Stimulated activated CD8-positive, alpha-beta memory T cell treated with anti-CD3 and anti-CD28 coated beads, Interleukin-15, amount 100 ng/mL, for 1 hour (primary cell): ENCODE results near the gene FRAT2.

Experiments used
- DNase-seq: peaks from one replicate; pipeline ENCODE4 v3.0.0-alpha.2; 2020; ENCODE audit warnings: low read depth

The FRAT2 gene

DNA sequence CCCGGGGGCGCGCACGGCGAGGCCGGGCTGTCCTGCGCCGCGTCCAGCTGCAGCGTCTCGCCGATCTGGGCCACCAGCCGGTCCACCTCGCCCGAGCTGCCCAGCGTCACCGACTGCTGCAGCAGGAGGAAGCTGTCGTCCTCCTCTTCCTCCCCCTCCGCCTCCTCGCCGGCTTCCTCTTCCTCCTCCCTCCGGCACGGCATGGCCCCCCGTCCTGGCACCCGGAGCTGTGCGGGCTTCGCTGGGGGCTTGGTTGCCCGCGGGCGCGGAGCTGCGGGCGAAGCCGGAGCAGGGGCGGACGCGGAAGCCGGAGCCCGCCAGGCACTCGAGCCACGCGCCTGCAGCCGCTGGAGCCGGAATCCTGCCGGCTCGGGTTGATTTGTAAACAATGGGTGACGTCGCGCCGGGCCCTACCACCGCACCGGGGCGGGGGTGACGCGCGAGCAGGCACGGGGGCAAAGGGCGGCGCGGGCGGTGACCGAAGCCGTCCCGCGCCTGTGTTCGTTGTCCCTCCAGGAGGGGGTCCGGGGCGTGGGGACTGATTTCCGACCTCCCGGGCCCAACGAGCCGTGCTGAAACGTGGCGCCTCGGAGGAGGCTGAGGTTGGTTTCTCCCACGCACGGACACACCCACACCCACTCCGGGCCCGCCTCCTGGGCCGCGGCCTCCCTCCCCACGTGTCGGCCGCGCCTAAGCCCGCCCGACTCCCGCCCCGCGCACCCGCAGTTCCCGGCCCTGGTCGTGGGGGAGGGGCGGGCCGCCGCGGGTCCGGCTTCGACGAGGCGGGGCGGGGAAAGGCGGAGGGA lies at the start of gene FRAT2:
TSS of gene FRAT2 (minus strand) at position 360 of the 806 bp plus-strand sequence. CDS start at position 203, 157 bp downstream.
- peak; percentile 77 for DNase-seq

DNA sequence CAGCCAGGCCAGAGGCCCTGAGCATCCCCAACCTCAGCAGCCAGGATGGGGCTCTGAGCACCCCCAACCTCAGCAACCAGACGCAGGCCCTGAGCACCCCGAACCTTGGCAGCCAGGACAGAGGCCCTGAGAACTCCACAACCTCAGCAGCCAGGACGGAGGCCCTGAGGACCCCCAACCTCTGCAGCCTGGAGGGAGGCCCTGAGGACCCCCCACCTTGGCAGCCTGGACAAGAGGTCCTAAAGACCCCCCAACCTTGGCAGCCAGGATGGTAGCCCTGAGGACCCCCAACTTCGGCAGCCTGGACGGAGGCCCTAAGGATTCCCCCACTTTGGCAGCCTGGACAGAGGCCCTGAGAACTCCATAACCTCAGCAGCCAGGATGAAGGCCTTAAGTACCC lies 49.6 kb upstream of the FRAT2 start:
- no peak for DNase-seq

DNA sequence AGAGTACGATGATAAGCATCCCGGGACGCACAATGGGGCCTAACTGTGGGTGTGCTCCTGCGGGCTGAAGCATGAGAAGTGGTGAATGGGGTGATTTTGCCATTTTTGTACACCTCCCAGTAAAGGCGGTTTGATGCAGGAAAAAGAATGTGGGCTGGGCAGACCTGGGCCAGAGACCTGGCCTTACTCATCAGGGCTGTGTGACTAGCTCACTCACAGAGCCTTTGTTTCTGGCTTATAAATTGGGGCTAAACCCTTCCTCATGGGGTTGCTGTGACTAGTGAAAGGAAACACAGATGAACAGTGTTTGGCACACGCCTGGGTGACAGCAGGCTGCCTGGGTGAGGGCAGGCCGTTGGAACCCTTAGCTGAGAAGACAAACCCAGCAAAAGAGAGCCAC lies 48.6 kb upstream of the FRAT2 start:
- no peak for DNase-seq

DNA sequence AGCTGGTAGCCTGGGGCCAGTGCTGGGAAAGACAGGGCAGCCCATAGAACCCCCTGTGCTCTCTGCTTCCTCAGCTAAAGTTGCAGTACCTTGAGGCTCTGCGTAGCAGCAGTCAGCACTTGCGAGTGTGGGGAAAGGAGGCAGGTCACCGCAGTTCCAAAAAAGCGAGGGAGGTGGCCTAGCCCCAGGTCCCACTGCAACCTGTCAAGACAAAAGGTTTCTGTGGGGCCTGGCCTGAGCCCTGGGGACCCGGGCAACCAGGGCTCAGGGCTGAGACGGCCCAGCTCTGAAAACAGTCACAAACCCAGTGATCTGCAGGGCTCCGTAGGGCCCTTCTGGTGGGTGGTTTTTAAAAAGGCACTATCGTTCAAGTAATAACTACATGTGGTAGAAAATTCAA lies 47.1 kb upstream of the FRAT2 start:
- no peak for DNase-seq

- no peak for DNase-seq
These were observed 46.0 kb upstream of the FRAT2 start for GRCh38 chr10:97380516-97380915.

GRCh38 chr10:97378933-97379921 lies 44.7 kb upstream of the FRAT2 start:
- no peak for DNase-seq

GRCh38 chr10:97376413-97376812 lies 41.9 kb upstream of the FRAT2 start:
- no peak for DNase-seq

DNA sequence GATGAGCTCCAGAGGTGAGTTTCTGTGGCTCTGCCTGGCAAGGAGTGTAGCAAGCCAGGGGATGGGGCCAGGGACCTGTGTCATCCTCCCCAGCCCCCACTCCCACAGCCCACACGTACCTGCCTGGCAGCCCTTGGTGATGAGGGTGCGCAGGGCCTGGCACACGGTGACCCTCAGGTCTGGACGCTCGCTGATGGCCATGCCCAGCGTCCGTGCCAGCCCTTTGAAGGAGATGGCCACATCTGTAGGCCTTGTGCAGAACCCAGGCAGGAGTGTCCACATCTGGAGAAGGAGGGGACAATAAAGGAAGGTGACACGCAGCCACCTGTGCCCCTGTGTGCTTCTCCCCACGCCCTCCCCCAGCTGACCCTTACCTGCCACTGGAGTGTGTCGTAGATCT lies 38.9 kb upstream of the FRAT2 start:
- no peak for DNase-seq

GRCh38 chr10:97372233-97372875 lies 37.8 kb upstream of the FRAT2 start:
- no peak for DNase-seq

GRCh38 chr10:97371696-97372095 lies 37.2 kb upstream of the FRAT2 start:
- no peak for DNase-seq

DNA sequence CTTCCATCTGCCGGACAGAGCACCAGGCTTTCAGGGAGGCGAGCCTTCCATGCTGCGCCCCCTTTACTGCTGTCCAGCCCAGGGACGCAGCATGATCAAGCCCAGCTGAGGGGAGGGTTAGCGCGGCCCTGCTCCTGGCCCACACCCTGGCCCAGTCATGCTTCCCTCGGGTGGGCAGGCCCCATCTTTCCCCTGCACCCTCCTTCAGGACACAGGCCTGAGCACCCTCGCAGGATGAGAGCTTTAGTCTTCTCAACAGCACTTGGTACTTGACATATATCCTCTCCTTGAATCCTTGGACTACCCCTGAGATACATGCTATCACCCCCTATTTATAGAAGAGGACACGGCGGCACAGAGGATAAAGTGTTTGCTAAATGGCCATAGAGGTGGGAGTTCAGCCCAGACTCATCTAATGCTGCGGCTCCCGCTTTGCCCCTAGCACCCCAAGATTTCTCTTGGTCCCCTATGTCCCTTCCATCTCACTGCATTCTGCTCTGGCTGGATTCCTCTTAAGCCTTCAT lies 32.7 kb upstream of the FRAT2 start:
- DNase-seq, result no peak

GRCh38 chr10:97366572-97366971 lies 32.0 kb upstream of the FRAT2 start:
- DNase-seq, result no peak

DNA sequence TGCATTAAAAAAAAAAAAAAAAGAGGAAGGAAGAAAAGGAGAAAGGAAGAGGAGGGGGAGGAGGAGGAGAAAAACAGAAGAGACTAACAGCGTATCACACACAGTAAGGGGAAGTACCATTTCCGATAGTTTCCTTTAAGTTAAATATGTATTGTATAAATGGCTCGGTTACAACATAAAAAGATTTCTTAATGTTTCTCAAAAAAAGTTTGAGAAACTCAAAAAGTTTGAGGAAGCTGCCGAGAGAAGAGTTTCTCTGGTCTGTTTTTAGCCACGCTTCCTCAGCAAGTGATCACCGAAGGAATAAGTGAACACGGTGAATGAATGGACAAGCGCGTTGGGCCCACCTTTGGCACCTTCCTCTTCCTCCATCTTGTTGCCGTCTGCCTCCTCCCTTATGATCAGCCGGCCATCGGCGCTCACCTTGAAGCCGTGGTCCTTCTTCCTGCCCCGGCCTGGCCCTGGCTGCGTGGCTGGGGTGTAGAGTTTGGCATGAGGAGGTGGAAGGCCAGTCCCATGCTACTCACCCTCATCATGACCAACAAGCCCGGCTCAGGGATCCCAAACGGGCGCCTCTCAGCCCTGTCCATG lies 31.3 kb upstream of the FRAT2 start:
- DNase-seq, result no peak

- DNase-seq, result no peak
These were observed 28.5 kb upstream of the FRAT2 start for GRCh38 chr10:97363071-97363470.

GRCh38 chr10:97362310-97363033 lies 27.9 kb upstream of the FRAT2 start:
- DNase-seq, result no peak

- no peak for DNase-seq
These were observed 27.0 kb upstream of the FRAT2 start for GRCh38 chr10:97361537-97361901.

- DNase-seq, result no peak
These were observed 26.4 kb upstream of the FRAT2 start for GRCh38 chr10:97360705-97361536.

GRCh38 chr10:97358781-97359180 lies 24.3 kb upstream of the FRAT2 start:
- no peak for DNase-seq

DNA sequence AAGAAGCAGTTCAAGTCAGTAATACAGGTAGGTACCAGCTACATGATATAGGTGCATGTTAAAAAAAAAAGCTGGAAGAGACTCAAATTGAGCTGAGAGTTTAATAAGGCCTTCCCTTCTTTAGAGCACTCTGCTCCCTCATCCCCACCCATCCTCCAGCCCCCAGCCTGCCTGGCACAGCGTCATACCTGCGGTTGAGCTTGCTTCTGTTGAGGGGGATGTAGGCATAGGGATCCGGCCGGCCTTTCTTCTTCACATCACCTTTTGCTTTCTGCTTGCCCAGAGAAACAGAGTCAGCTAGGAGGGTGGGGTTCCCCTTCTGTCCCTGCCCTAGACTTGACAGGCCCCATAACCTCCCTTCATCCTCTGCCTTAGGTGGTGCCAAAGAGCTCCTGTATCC lies 23.8 kb upstream of the FRAT2 start:
- DNase-seq, result no peak

DNA sequence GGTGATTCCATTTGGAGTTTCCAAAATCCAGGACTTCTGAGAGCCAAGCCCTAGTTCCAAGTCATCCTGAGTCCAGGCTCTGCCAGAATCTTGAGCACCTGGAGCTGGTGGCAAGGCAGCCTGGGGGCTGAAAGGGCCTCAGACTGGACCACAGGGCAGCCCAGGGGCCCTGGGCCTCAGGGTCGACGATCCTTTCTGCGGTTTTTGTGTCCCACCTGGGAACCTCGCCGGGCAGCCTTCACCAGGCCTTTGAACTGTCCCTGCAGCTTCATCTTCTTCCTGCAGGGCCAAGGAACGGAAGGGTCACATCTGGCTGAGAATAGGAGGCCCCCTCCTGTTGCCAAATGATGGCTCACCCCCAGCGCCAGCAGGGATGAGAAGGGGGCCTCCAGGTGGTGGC lies 22.4 kb upstream of the FRAT2 start:
- no peak for DNase-seq
